H9 (cell line): ENCODE data around the gene MID1. TPM values are rescaled to one million over a fixed set of nuclear protein-coding genes. Genes with fewer than 3 reads are reported as not detected.

ENCODE experiments used
- DNase-seq: peaks from one replicate; pipeline ENCODE4 v3.0.0-alpha.2; 2017
- H2AFZ ChIP-seq: one replicate; pipeline ENCODE4 v1.6.1; 2013; ENCODE audit warnings: mild to moderate bottlenecking, low read length, control low read depth, moderate library complexity
- H2AK5ac ChIP-seq: 2 replicates; pipeline ENCODE4 v1.6.1; 2013; ENCODE audit warnings: low read length, control low read depth, mixed read lengths; ENCODE audit not compliant: insufficient read length
- H2BK120ac ChIP-seq: one replicate; pipeline ENCODE4 v1.6.1; 2013; ENCODE audit warnings: low read depth, mild to moderate bottlenecking, low read length, control low read depth, inconsistent platforms; ENCODE audit not compliant: poor library complexity, severe bottlenecking
- H2BK12ac ChIP-seq: 2 replicates; pipeline ENCODE4 v1.6.1; 2013; ENCODE audit warnings: low read length, control low read depth, mixed read lengths, low read depth; ENCODE audit not compliant: insufficient read length
- H2BK15ac ChIP-seq: 2 replicates; pipeline ENCODE4 v1.6.1; 2013; ENCODE audit warnings: low read depth, low read length, control low read depth
- H2BK20ac ChIP-seq: one replicate; pipeline ENCODE4 v1.6.1; 2013; ENCODE audit warnings: low read depth, mild to moderate bottlenecking, low read length, control low read depth, inconsistent platforms; ENCODE audit not compliant: poor library complexity, severe bottlenecking
- H2BK5ac ChIP-seq: 2 replicates; pipeline ENCODE4 v1.6.1; 2013; ENCODE audit warnings: low read length, control low read depth, mixed read lengths; ENCODE audit not compliant: insufficient read length
- H3K14ac ChIP-seq: 2 replicates; pipeline ENCODE4 v1.6.1; 2013; ENCODE audit warnings: low read length, control low read depth; ENCODE audit not compliant: insufficient read depth
- H3K18ac ChIP-seq: 2 replicates; pipeline ENCODE4 v1.6.1; 2013; ENCODE audit warnings: low read depth, mild to moderate bottlenecking, mixed read lengths, low read length, control low read depth; ENCODE audit not compliant: insufficient read length
- H3K23ac ChIP-seq: 2 replicates; pipeline ENCODE4 v1.6.1; 2013; ENCODE audit warnings: low read length, control low read depth, mixed read lengths, low read depth; ENCODE audit not compliant: insufficient read length
- H3K23me2 ChIP-seq: 2 replicates; pipeline ENCODE4 v1.6.1; 2013; ENCODE audit warnings: low read depth, mild to moderate bottlenecking, mixed read lengths, low read length, control low read depth; ENCODE audit not compliant: insufficient read length, poor library complexity, severe bottlenecking
- H3K27ac ChIP-seq: 2 replicates; pipeline ENCODE4 v1.5.1; 2013; ENCODE audit warnings: low read length, control low read depth, mixed read lengths, low read depth; ENCODE audit not compliant: insufficient read length
- H3K27me3 ChIP-seq: 2 replicates; pipeline ENCODE4 v1.6.1; 2013; ENCODE audit warnings: low read length, control low read depth, inconsistent platforms; ENCODE audit not compliant: insufficient read depth
- H3K4ac ChIP-seq: 2 replicates; pipeline ENCODE4 v1.6.1; 2013; ENCODE audit warnings: low read depth, mild to moderate bottlenecking, control low read depth, inconsistent platforms, low read length, moderate library complexity
- H3K4me1 ChIP-seq: 2 replicates; pipeline ENCODE4 v1.6.1; 2013; ENCODE audit warnings: low read length, control low read depth, inconsistent platforms; ENCODE audit not compliant: insufficient read depth
- H3K4me2 ChIP-seq: 2 replicates; pipeline ENCODE4 v1.6.1; 2013; ENCODE audit warnings: low read length, control low read depth, mixed read lengths; ENCODE audit not compliant: insufficient read length, insufficient read depth
- H3K56ac ChIP-seq: 2 replicates; pipeline ENCODE4 v1.6.1; 2013; ENCODE audit warnings: low read depth, mild to moderate bottlenecking, mixed read lengths, low read length, control low read depth; ENCODE audit not compliant: insufficient read length
- H3K79me1 ChIP-seq: 2 replicates; pipeline ENCODE4 v1.6.1; 2013; ENCODE audit warnings: low read depth, mild to moderate bottlenecking, moderate library complexity, low read length, control low read depth, inconsistent platforms; ENCODE audit not compliant: insufficient read depth, poor library complexity, severe bottlenecking
- H3K79me2 ChIP-seq: 2 replicates; pipeline ENCODE4 v1.6.1; 2013; ENCODE audit warnings: low read length, control low read depth, inconsistent platforms; ENCODE audit not compliant: insufficient read depth
- H3K9ac ChIP-seq: 2 replicates; pipeline ENCODE4 v1.6.1; 2013; ENCODE audit warnings: low read length, control low read depth, mixed read lengths; ENCODE audit not compliant: insufficient read length; ENCODE audit errors: extremely low read depth
- H3K9me3 ChIP-seq: one replicate; pipeline ENCODE4 v1.6.1; 2013; ENCODE audit warnings: low read depth, low read length, inconsistent platforms; ENCODE audit not compliant: control insufficient read depth
- H3T11ph ChIP-seq: one replicate; pipeline ENCODE4 v1.6.1; 2013; ENCODE audit warnings: mild to moderate bottlenecking, low read length, control low read depth, inconsistent platforms
- H4K20me1 ChIP-seq: one replicate; pipeline ENCODE4 v1.6.1; 2013; ENCODE audit not compliant: control insufficient read depth, insufficient read length, insufficient read depth
- H4K5ac ChIP-seq: 2 replicates; pipeline ENCODE4 v1.6.1; 2013; ENCODE audit warnings: low read depth, mild to moderate bottlenecking, mixed read lengths, low read length, control low read depth; ENCODE audit not compliant: insufficient read length
- H4K8ac ChIP-seq: replicated peaks from 2 replicates; pipeline ENCODE4 v1.6.1; 2013; ENCODE audit warnings: low read length, control low read depth, mixed read lengths, low read depth; ENCODE audit not compliant: insufficient read length
- H4K91ac ChIP-seq: 2 replicates; pipeline ENCODE4 v1.6.1; 2013; ENCODE audit warnings: low read depth, mild to moderate bottlenecking, moderate library complexity, mixed read lengths, low read length, control low read depth; ENCODE audit not compliant: insufficient read length
- H3K27ac Mint-ChIP-seq, 3 experiments: 2 replicates in 2 of 3; 3 replicates in 1 of 3; pipeline ENCODE4 v1.8.0; 2020 to 2021; ENCODE audit warnings: mixed read lengths in 3 of 3, mild to moderate bottlenecking in 1 of 3, moderate library complexity in 1 of 3
- H3K27me3 Mint-ChIP-seq: 2 replicates; pipeline ENCODE4 v1.8.0; 2021; ENCODE audit warnings: low read depth, mild to moderate bottlenecking, moderate library complexity, mixed read lengths
- H3K36me3 Mint-ChIP-seq, 3 experiments: 2 replicates in 2 of 3; 3 replicates in 1 of 3; pipeline ENCODE4 v1.8.0; 2020 to 2021; ENCODE audit warnings: low read depth in 3 of 3, mixed read lengths in 3 of 3; ENCODE audit not compliant: insufficient read depth in 1 of 3
- H3K4me1 Mint-ChIP-seq, 2 experiments: 2 replicates each; pipeline ENCODE4 v1.8.0; 2020; ENCODE audit warnings: mixed read lengths in 2 of 2
- H3K4me3 Mint-ChIP-seq, 2 experiments: 2 replicates in 1 of 2; 3 replicates in 1 of 2; pipeline ENCODE4 v1.8.0; 2020 to 2021; ENCODE audit warnings: mild to moderate bottlenecking in 2 of 2, mixed read lengths in 2 of 2, moderate library complexity in 1 of 2
- H3K9me3 Mint-ChIP-seq, 2 experiments: 2 replicates in 1 of 2; 3 replicates in 1 of 2; pipeline ENCODE4 v1.8.0; 2020; ENCODE audit warnings: mild to moderate bottlenecking in 2 of 2, mixed read lengths in 2 of 2, moderate library complexity in 1 of 2
- CTCF ChIP-seq: fragments of 200-600 bp; sonication (generic); conservative IDR thresholded peaks from 3 replicates; pipeline ENCODE4 v1.8.0; 2021; ENCODE audit warnings: antibody characterized with exemption, mild to moderate bottlenecking
- WGBS: extraction: QIAGEN DNeasy Blood & Tissue Kit; methylation state at CpG from one replicate; pipeline ENCODE4 v1.1.7; 2013; ENCODE audit warnings: missing lambda C conversion rate, low lambda C conversion rate, mixed read lengths; ENCODE audit not compliant: insufficient read length; ENCODE audit errors: extremely low coverage; 5-methylcytosine and 5-hydroxymethylcytosine counted together
- total RNA-seq: library from RNA; stranded (reverse); gene quantifications from 2 replicates; pipeline ENCODE4 v1.2.1, GENCODE V29; 2021

MID1 gene
- total RNA-seq, 1 experiment from 2014 or later, result 32.9 TPM

GRCh38 chrX:10636851-10637250 is 16.5 kb upstream of the MID1 start:
- Histone ChIP-seq H3K9me3 (peaks cover 5% of the 10 kb centered on the region), H4K91ac (no peak overlapping the region), H3K23me2 (no peaks in the 10 kb centered on the region), H4K20me1 (no peaks in the 10 kb centered on the region), H3K23ac (no peak overlapping the region), H4K5ac (no peak overlapping the region), H3K4me2 (no peak overlapping the region), H3K79me2 (no peaks in the 10 kb centered on the region), H3K9ac (no peak overlapping the region), H3K56ac (no peak overlapping the region), H2BK20ac (no peak overlapping the region), H2BK120ac (no peak overlapping the region), H3K79me1 (no peaks in the 10 kb centered on the region), H3K27ac (no peak overlapping the region), H3K4me1 (peaks cover 5% of the 10 kb centered on the region; the same call in 1 of the 2 replicates), H3T11ph (no peak overlapping the region), H3K27me3 (no peaks in the 10 kb centered on the region), H2AFZ (no peak overlapping the region), H3K4ac (no peak overlapping the region), H2BK15ac (no peak overlapping the region), H2BK5ac (no peak overlapping the region), H3K18ac (no peak overlapping the region), H3K14ac (no peak overlapping the region), H4K8ac (no peak overlapping the region), H2AK5ac (no peak overlapping the region), H2BK12ac (no peak overlapping the region)
- WGBS, result no CpG with 5 or more reads among the region's 1 CpG
- H3K9me3 Mint-ChIP-seq, result peaks cover 61 to 63% of the 10 kb centered on the region in 2 experiments
- DNase-seq, result no peak
- H3K4me3 Mint-ChIP-seq, result no peak overlapping the region
- peaks cover 3% of the 10 kb centered on the region; the same call in 1 of the 2 replicates for H3K27me3 Mint-ChIP-seq
- H3K4me1 Mint-ChIP-seq, result peaks cover 15 to 18% of the 10 kb centered on the region in 2 experiments
- no peak for TF ChIP-seq CTCF
- peaks cover 8 to 23% (median 15%) of the 10 kb centered on the region in 3 experiments; a peak in 6 of 7 replicates for H3K36me3 Mint-ChIP-seq
- no peak overlapping the region for H3K27ac Mint-ChIP-seq
